ENCODE data around the gene AQP10. TPM values are rescaled to one million over a fixed set of nuclear protein-coding genes. Genes with fewer than 3 reads are reported as not detected.
A peak's percentile ranks its signal among the peaks of the same experiment; 100 is the strongest.

AQP10 gene
- total and polyA plus RNA-seq, 2 donors from 2014 or later = not detected

DNA sequence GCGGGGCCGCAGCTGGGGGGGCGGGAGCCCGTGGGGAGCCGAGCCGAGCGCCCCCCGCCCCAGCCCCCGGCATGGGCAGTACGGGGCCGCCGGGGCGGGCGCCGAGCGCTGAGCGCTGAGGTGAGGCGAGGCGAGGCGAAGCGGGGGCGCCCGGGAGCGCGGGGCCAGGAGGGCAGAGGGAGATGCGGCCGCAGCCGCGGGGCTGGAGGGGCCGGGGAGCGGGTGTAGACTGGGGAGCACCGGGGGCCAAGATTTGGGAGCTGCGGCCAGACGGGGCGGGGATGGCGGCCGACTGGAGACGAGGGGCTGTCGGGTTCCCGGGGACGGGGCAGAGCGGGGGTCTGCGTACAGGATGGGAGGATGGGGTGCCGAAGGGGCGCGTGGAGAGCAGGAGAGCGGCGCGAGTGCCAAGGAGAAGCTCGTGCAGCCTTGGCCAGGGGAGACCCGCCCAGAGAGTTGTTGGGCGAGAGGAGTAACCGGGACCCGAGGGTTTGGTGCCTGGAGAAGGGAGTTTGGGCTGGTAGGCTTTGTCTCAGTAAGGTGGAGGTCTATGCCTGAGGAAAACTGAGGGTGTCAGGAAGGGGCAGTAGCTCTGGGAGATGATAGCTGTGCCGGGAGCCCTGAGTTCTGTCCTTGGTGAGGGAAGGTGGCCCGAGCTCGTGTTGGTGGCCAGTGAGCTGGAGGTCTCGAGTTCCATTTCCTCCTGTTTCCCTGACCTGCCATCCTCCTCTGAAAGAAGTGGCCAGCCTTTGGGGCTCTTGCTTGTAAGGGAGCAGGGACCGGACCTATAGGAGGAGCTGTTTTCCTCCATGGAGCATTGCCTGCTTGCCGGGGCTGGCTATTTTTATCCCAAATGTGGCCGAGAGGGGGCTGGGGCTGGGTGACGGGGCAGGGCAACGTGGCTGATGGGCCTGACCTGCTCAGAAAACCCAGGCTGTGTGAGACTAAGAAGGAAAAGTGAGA is 5.0 kb downstream of the AQP10 start:
- TF ChIP-seq, protein P1, sequence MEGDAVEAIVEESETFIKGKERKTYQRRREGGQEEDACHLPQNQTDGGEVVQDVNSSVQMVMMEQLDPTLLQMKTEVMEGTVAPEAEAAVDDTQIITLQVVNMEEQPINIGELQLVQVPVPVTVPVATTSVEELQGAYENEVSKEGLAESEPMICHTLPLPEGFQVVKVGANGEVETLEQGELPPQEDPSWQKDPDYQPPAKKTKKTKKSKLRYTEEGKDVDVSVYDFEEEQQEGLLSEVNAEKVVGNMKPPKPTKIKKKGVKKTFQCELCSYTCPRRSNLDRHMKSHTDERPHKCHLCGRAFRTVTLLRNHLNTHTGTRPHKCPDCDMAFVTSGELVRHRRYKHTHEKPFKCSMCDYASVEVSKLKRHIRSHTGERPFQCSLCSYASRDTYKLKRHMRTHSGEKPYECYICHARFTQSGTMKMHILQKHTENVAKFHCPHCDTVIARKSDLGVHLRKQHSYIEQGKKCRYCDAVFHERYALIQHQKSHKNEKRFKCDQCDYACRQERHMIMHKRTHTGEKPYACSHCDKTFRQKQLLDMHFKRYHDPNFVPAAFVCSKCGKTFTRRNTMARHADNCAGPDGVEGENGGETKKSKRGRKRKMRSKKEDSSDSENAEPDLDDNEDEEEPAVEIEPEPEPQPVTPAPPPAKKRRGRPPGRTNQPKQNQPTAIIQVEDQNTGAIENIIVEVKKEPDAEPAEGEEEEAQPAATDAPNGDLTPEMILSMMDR (IDR thresholded peaks at IDR 0.05; ENCODE audit: borderline replicate concordance, extremely low read depth, insufficient read depth) = peak; percentile 18

DNA sequence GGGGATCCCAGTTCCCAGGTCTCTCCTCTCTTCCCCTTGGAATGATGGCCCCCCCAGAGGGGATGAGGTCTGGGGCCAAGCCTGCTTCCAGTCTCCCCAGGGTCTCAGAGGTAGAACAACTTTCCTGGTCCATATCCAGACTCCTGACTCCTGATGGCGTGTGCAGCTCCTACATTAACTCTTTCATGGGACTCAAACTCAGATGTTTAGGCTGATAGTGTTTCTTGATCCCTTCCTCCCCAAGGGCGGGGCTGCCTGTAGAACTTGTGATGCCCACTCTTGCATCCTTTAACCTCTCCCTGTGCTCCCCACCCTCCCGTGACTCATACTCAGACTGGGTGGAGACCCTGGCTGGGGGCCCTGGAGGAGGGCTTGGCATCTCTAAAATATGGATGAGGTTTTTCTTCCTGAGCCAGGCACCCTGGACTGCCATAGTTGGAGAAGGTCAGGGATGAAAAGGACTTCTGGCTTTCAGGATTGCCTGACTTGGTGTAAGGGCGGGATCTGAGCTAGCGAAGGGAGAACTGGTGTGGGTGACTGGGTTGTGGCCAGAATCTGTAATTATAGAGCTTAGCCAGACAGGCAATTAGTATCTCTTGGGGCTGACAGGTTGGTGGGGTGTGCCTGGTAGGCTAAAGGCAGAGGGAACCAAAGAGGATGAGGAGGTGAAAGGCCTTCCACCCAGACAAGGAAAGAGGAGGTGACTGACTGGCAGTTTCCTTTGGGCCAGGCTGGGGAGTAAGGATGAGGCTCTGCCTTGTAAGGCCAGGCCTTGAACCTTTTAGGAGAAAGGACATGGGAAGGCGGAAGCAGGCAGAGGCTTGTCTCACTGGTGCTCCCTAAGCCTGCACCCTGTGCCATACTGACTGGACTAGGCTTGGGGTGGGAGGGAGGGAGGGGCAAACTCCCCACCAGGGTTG is 5.9 kb downstream of the AQP10 start:
- FAIRE-seq (no peak), DNase-seq (peak in 1 of 5 donors; percentile 75)
- intact Hi-C loops (cut with DNase I) = no loop called here
- Histone ChIP-seq H3K9ac (ENCODE audit: low read length in 3 of 3) (no peak overlapping the region), H3K27me3 (ENCODE audit: control insufficient read depth, insufficient read depth, low read length) (no peaks in the 10 kb centered on the region), H3K4me3 (ENCODE audit: low read length in 3 of 3) (peak overlapping the region in 1 of 3 donors; percentile 71), H3K4me1 (ENCODE audit: control insufficient read depth in 2 of 3, insufficient read depth in 2 of 3, low read depth in 1 of 3, low read length in 3 of 3) (peaks cover 3 to 24% (median 5%) of the 10 kb centered on the region in 3 donors), H3K27ac (ENCODE audit: low read depth in 2 of 2, low read length in 2 of 2) (peak overlapping the region in 1 of 2 donors; percentile 73), H3K36me3 (ENCODE audit: control insufficient read depth in 2 of 3, insufficient read depth in 3 of 3, low read length in 3 of 3) (no peaks in the 10 kb centered on the region), H3K9me3 (ENCODE audit: control insufficient read depth in 2 of 3, insufficient read depth in 1 of 3, low read length in 3 of 3) (no peaks in the 10 kb centered on the region)
- TF ChIP-seq, protein P1 (IDR thresholded peaks at IDR 0.05; ENCODE audit: borderline replicate concordance, extremely low read depth, insufficient read depth) = no peak

More for the DNA sequence above, 5.0 kb downstream of the AQP10 start:
- no peaks in the 10 kb centered on the region for H3K9me3 ChIP-seq (ENCODE audit: control insufficient read depth in 2 of 3, insufficient read depth in 1 of 3, low read length in 3 of 3)
- no peaks in the 10 kb centered on the region for H3K36me3 ChIP-seq (ENCODE audit: control insufficient read depth in 2 of 3, insufficient read depth in 3 of 3, low read length in 3 of 3)
- H3K4me1 ChIP-seq (ENCODE audit: control insufficient read depth in 2 of 3, insufficient read depth in 2 of 3, low read depth in 1 of 3, low read length in 3 of 3) = peaks cover 3 to 24% (median 5%) of the 10 kb centered on the region in 3 donors
- FAIRE-seq (no peak), DNase-seq (peak; percentile 78 to 86 (median 82))
- peak overlapping the region; percentile 42 to 71 (median 43) for H3K9ac ChIP-seq (ENCODE audit: low read length in 3 of 3)
- no peaks in the 10 kb centered on the region for H3K27me3 ChIP-seq (ENCODE audit: control insufficient read depth, insufficient read depth, low read length)
- intact Hi-C loops (cut with DNase I) = no loop called here
- H3K4me3 ChIP-seq (ENCODE audit: low read length in 3 of 3) = peak overlapping the region; percentile 56 to 71 (median 66)
- peak overlapping the region; percentile 72 to 73 for H3K27ac ChIP-seq (ENCODE audit: low read depth in 2 of 2, low read length in 2 of 2)

DNA sequence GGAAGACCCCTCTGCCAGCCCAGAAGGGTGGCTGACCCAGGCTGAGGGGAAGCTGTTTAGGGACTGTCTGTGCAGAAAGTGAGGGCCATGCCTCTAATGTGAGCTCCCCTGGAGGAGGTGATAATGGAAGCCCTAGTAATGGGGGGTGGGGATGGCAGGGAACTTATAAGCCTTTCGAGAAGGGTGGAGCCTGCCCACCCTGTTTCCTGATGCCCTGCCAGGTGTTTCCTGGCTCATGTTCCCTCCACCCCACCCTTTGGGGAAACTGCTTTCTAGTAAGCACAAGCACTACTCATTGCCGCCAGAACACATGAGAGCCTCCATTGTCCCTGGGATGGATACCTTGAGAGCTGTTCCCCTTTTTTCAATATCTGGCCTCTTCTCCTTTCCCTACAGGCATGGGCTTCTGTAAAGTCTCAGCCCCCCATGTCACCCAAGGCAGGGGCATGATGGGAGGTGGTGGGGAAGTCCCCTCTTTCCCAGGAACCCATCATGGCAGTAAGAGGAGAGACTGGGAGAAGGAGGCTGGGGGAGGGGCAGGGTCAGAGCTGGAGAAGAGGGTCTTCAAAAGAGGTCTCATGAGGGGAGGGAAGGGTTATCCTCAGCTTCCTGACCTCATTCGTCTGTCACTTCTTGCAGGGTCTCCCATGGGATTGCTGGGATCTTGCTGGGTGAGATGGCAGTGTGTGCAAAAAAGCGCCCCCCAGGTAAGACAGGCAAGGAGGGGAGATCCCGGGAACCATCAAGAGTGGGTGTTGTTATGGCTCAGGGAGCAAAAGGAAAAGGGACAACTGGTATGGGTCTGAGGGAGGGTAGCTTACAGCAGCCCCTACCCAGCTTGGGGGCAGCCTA is 6.8 kb downstream of the AQP10 start:
- H3K27me3 ChIP-seq (ENCODE audit: control insufficient read depth, insufficient read depth, low read length) = no peaks in the 10 kb centered on the region
- H3K9me3 ChIP-seq (ENCODE audit: control insufficient read depth in 2 of 3, insufficient read depth in 1 of 3, low read length in 3 of 3) = no peaks in the 10 kb centered on the region
- H3K4me3 ChIP-seq (ENCODE audit: low read length in 3 of 3) = peak overlapping the region; percentile 29 to 65 (median 45)
- peaks cover 3 to 24% (median 5%) of the 10 kb centered on the region in 3 donors for H3K4me1 ChIP-seq (ENCODE audit: control insufficient read depth in 2 of 3, insufficient read depth in 2 of 3, low read depth in 1 of 3, low read length in 3 of 3)
- H3K9ac ChIP-seq (ENCODE audit: low read length in 3 of 3) = no peak overlapping the region
- H3K36me3 ChIP-seq (ENCODE audit: control insufficient read depth in 2 of 3, insufficient read depth in 3 of 3, low read length in 3 of 3) = no peaks in the 10 kb centered on the region
- intact Hi-C loops (cut with DNase I) = no loop called here
- peak overlapping the region in 1 of 2 donors; percentile 16 for H3K27ac ChIP-seq (ENCODE audit: low read depth in 2 of 2, low read length in 2 of 2)
- TF ChIP-seq, protein P1 (IDR thresholded peaks at IDR 0.05; ENCODE audit: borderline replicate concordance, extremely low read depth, insufficient read depth) = no peak
- no peak for FAIRE-seq
- DNase-seq = peak in 2 of 5 donors; percentile 29 to 61
